Smooth muscle cell (in vitro differentiated cells): ENCODE data around the gene CXXC4. TPM values are rescaled to one million over a fixed set of nuclear protein-coding genes. Genes with fewer than 3 reads are reported as not detected.

Experiments used
- DNase-seq: peaks from one replicate; lab custom pipeline; 2025; ENCODE audit not compliant: unreplicated experiment; lab: John Stamatoyannopoulos, UW
- H2AFZ ChIP-seq: fragments of 200-600 bp; sonication (generic); 2 replicates; pipeline ENCODE4 v1.6.0; 2016; ENCODE audit warnings: antibody characterized with exemption, low read depth, mild to moderate bottlenecking
- H3F3A ChIP-seq: fragments of 200-600 bp; sonication (generic); 2 replicates; pipeline ENCODE4 v1.6.0; 2017; ENCODE audit warnings: antibody characterized with exemption, low read depth
- H3K27ac ChIP-seq: fragments of 200-600 bp; sonication (generic); 2 replicates; pipeline ENCODE4 v1.5.1; 2016; ENCODE audit warnings: low read depth, mild to moderate bottlenecking
- H3K27me3 ChIP-seq: fragments of 200-600 bp; sonication (generic); 2 replicates; pipeline ENCODE4 v1.6.1; 2016; ENCODE audit warnings: low read depth, mild to moderate bottlenecking
- H3K36me3 ChIP-seq: fragments of 200-600 bp; sonication (generic); 2 replicates; pipeline ENCODE4 v1.5.1; 2016; ENCODE audit warnings: low read depth
- H3K4me1 ChIP-seq: fragments of 200-600 bp; sonication (generic); 2 replicates; pipeline ENCODE4 v1.5.1; 2016; ENCODE audit warnings: low read depth
- H3K4me2 ChIP-seq: fragments of 200-600 bp; sonication (generic); 2 replicates; pipeline ENCODE4 v1.6.0; 2016; ENCODE audit warnings: mild to moderate bottlenecking
- H3K4me3 ChIP-seq: fragments of 200-600 bp; sonication (generic); 2 replicates; pipeline ENCODE4 v1.5.1; 2016; ENCODE audit warnings: mild to moderate bottlenecking
- H3K79me2 ChIP-seq: fragments of 200-600 bp; sonication (generic); 2 replicates; pipeline ENCODE4 v1.6.0; 2016; ENCODE audit warnings: low read depth, mild to moderate bottlenecking
- H3K9ac ChIP-seq: fragments of 200-600 bp; sonication (generic); 2 replicates; pipeline ENCODE4 v1.6.0; 2016; ENCODE audit warnings: low read depth
- H3K9me3 ChIP-seq: fragments of 200-600 bp; sonication (generic); replicated peaks from 2 replicates; pipeline ENCODE4 v1.5.1; 2016; ENCODE audit warnings: low read depth
- H4K20me1 ChIP-seq: fragments of 200-600 bp; sonication (generic); 2 replicates; pipeline ENCODE4 v1.6.0; 2016; ENCODE audit warnings: low read depth
- CTCF ChIP-seq: fragments of 200-600 bp; sonication (generic); IDR thresholded peaks from 2 replicates; pipeline ENCODE4 v1.5.1; 2017; ENCODE audit warnings: borderline replicate concordance, mild to moderate bottlenecking, antibody characterized with exemption; ENCODE audit not compliant: insufficient read depth, poor library complexity, severe bottlenecking
- WGBS: methylation state at CpG from one replicate; pipeline ENCODE4 v1.1.7; 2016; ENCODE audit warnings: low lambda C conversion rate; 5-methylcytosine and 5-hydroxymethylcytosine counted together
- polyA plus RNA-seq: library from polyadenylated mRNA; unstranded; fragments of >200 nt; fragmentation: Nextera tagmentation; extraction: Ambion mirVana; gene quantifications from 2 replicates; pipeline ENCODE4 v1.2.1, GENCODE V29; 2016
- total RNA-seq: library from RNA; depleted of rRNA; stranded (reverse); fragments of >200 nt; gene quantifications from 2 replicates; pipeline ENCODE4 v1.2.3, GENCODE V29; 2014

The CXXC4 gene
- total and polyA plus RNA-seq, 2 experiments from 2014 or later: 0.18 to 0.64 TPM

GRCh38 chr4:104490770-104491480, 3.8 kb downstream of the CXXC4 start:
- Histone ChIP-seq H3K27me3 (no peaks in the 10 kb centered on the region), H3K9ac (no peak overlapping the region), H3K4me1 (peaks cover 39% of the 10 kb centered on the region), H3K36me3 (no peaks in the 10 kb centered on the region), H2AFZ (peak overlapping the region; percentile 89), H3K79me2 (no peaks in the 10 kb centered on the region), H3K9me3 (no peaks in the 10 kb centered on the region), H4K20me1 (no peaks in the 10 kb centered on the region), H3K27ac (no peak overlapping the region), H3K4me2 (peak overlapping the region; percentile 91), H3F3A (peaks cover 24% of the 10 kb centered on the region), H3K4me3 (peak overlapping the region; percentile 69)
- WGBS: 1% methylated on average over 25 of the region's 55 CpGs
- DNase-seq: peak; percentile 58
- no peak for TF ChIP-seq CTCF

- Histone ChIP-seq H3K36me3 (no peaks in the 10 kb centered on the region), H3K4me2 (peak overlapping the region; percentile 91), H3K9me3 (no peaks in the 10 kb centered on the region), H2AFZ (peak overlapping the region; percentile 89), H3K4me3 (peak overlapping the region; percentile 69), H3K27ac (no peak overlapping the region), H3K9ac (no peak overlapping the region), H3K79me2 (no peaks in the 10 kb centered on the region), H4K20me1 (no peaks in the 10 kb centered on the region), H3F3A (peaks cover 24% of the 10 kb centered on the region), H3K4me1 (peaks cover 36% of the 10 kb centered on the region), H3K27me3 (no peaks in the 10 kb centered on the region)
- no peak for DNase-seq
- WGBS: 36% methylated on average over 7 of the region's 7 CpGs
- no peak for TF ChIP-seq CTCF
Measured at GRCh38 chr4:104490096-104490769, 4.5 kb downstream of the CXXC4 start.

- TF ChIP-seq CTCF: no peak
- no peak for DNase-seq
- no peaks in the 10 kb centered on the region for H3K36me3 ChIP-seq
- H3K4me2 ChIP-seq: no peak overlapping the region
- no peak overlapping the region for H3K9ac ChIP-seq
- H3F3A ChIP-seq: peaks cover 24% of the 10 kb centered on the region
- no peaks in the 10 kb centered on the region for H3K27me3 ChIP-seq
- no peaks in the 10 kb centered on the region for H3K79me2 ChIP-seq
- H4K20me1 ChIP-seq: no peaks in the 10 kb centered on the region
- H3K4me1 ChIP-seq: peaks cover 36% of the 10 kb centered on the region
- no peak overlapping the region for H2AFZ ChIP-seq
- no peak overlapping the region for H3K27ac ChIP-seq
- no peak overlapping the region for H3K4me3 ChIP-seq
- H3K9me3 ChIP-seq: no peaks in the 10 kb centered on the region
Measured at GRCh38 chr4:104489731-104490095, 5.0 kb downstream of the CXXC4 start.

GRCh38 chr4:104488151-104488550, 6.5 kb downstream of the CXXC4 start:
- Histone ChIP-seq H3K4me1 (peaks cover 35% of the 10 kb centered on the region), H3K4me3 (no peak overlapping the region), H4K20me1 (no peaks in the 10 kb centered on the region), H3K79me2 (no peaks in the 10 kb centered on the region), H3K27ac (no peak overlapping the region), H3K4me2 (no peak overlapping the region), H3K36me3 (no peaks in the 10 kb centered on the region), H3K27me3 (no peaks in the 10 kb centered on the region), H3K9ac (no peak overlapping the region), H2AFZ (no peak overlapping the region), H3K9me3 (no peaks in the 10 kb centered on the region), H3F3A (peaks cover 10% of the 10 kb centered on the region)
- no peak for TF ChIP-seq CTCF
- WGBS: 100% methylated on average over 1 of the region's 1 CpG
- no peak for DNase-seq
